H9 (cell line): ENCODE measurements around the gene PIMREG. TPM values are rescaled to one million over a fixed set of nuclear protein-coding genes. Genes with fewer than 3 reads are reported as not detected.

Source experiments
- DNase-seq: peaks from one replicate; pipeline ENCODE4 v3.0.0-alpha.2; 2017
- H2AFZ ChIP-seq: one replicate; pipeline ENCODE4 v1.6.1; 2013; ENCODE audit warnings: mild to moderate bottlenecking, low read length, control low read depth, moderate library complexity
- H2AK5ac ChIP-seq: 2 replicates; pipeline ENCODE4 v1.6.1; 2013; ENCODE audit warnings: low read length, control low read depth, mixed read lengths; ENCODE audit not compliant: insufficient read length
- H2BK120ac ChIP-seq: one replicate; pipeline ENCODE4 v1.6.1; 2013; ENCODE audit warnings: low read depth, mild to moderate bottlenecking, low read length, control low read depth, inconsistent platforms; ENCODE audit not compliant: poor library complexity, severe bottlenecking
- H2BK12ac ChIP-seq: 2 replicates; pipeline ENCODE4 v1.6.1; 2013; ENCODE audit warnings: low read length, control low read depth, mixed read lengths, low read depth; ENCODE audit not compliant: insufficient read length
- H2BK15ac ChIP-seq: 2 replicates; pipeline ENCODE4 v1.6.1; 2013; ENCODE audit warnings: low read depth, low read length, control low read depth
- H2BK20ac ChIP-seq: one replicate; pipeline ENCODE4 v1.6.1; 2013; ENCODE audit warnings: low read depth, mild to moderate bottlenecking, low read length, control low read depth, inconsistent platforms; ENCODE audit not compliant: poor library complexity, severe bottlenecking
- H2BK5ac ChIP-seq: 2 replicates; pipeline ENCODE4 v1.6.1; 2013; ENCODE audit warnings: low read length, control low read depth, mixed read lengths; ENCODE audit not compliant: insufficient read length
- H3K14ac ChIP-seq: 2 replicates; pipeline ENCODE4 v1.6.1; 2013; ENCODE audit warnings: low read length, control low read depth; ENCODE audit not compliant: insufficient read depth
- H3K18ac ChIP-seq: 2 replicates; pipeline ENCODE4 v1.6.1; 2013; ENCODE audit warnings: low read depth, mild to moderate bottlenecking, mixed read lengths, low read length, control low read depth; ENCODE audit not compliant: insufficient read length
- H3K23ac ChIP-seq: 2 replicates; pipeline ENCODE4 v1.6.1; 2013; ENCODE audit warnings: low read length, control low read depth, mixed read lengths, low read depth; ENCODE audit not compliant: insufficient read length
- H3K23me2 ChIP-seq: 2 replicates; pipeline ENCODE4 v1.6.1; 2013; ENCODE audit warnings: low read depth, mild to moderate bottlenecking, mixed read lengths, low read length, control low read depth; ENCODE audit not compliant: insufficient read length, poor library complexity, severe bottlenecking
- H3K27ac ChIP-seq: 2 replicates; pipeline ENCODE4 v1.5.1; 2013; ENCODE audit warnings: low read length, control low read depth, mixed read lengths, low read depth; ENCODE audit not compliant: insufficient read length
- H3K27me3 ChIP-seq: 2 replicates; pipeline ENCODE4 v1.6.1; 2013; ENCODE audit warnings: low read length, control low read depth, inconsistent platforms; ENCODE audit not compliant: insufficient read depth
- H3K4ac ChIP-seq: 2 replicates; pipeline ENCODE4 v1.6.1; 2013; ENCODE audit warnings: low read depth, mild to moderate bottlenecking, control low read depth, inconsistent platforms, low read length, moderate library complexity
- H3K4me1 ChIP-seq: 2 replicates; pipeline ENCODE4 v1.6.1; 2013; ENCODE audit warnings: low read length, control low read depth, inconsistent platforms; ENCODE audit not compliant: insufficient read depth
- H3K4me2 ChIP-seq: 2 replicates; pipeline ENCODE4 v1.6.1; 2013; ENCODE audit warnings: low read length, control low read depth, mixed read lengths; ENCODE audit not compliant: insufficient read length, insufficient read depth
- H3K56ac ChIP-seq: 2 replicates; pipeline ENCODE4 v1.6.1; 2013; ENCODE audit warnings: low read depth, mild to moderate bottlenecking, mixed read lengths, low read length, control low read depth; ENCODE audit not compliant: insufficient read length
- H3K79me1 ChIP-seq: 2 replicates; pipeline ENCODE4 v1.6.1; 2013; ENCODE audit warnings: low read depth, mild to moderate bottlenecking, moderate library complexity, low read length, control low read depth, inconsistent platforms; ENCODE audit not compliant: insufficient read depth, poor library complexity, severe bottlenecking
- H3K79me2 ChIP-seq: 2 replicates; pipeline ENCODE4 v1.6.1; 2013; ENCODE audit warnings: low read length, control low read depth, inconsistent platforms; ENCODE audit not compliant: insufficient read depth
- H3K9ac ChIP-seq: 2 replicates; pipeline ENCODE4 v1.6.1; 2013; ENCODE audit warnings: low read length, control low read depth, mixed read lengths; ENCODE audit not compliant: insufficient read length; ENCODE audit errors: extremely low read depth
- H3K9me3 ChIP-seq: one replicate; pipeline ENCODE4 v1.6.1; 2013; ENCODE audit warnings: low read depth, low read length, inconsistent platforms; ENCODE audit not compliant: control insufficient read depth
- H3T11ph ChIP-seq: one replicate; pipeline ENCODE4 v1.6.1; 2013; ENCODE audit warnings: mild to moderate bottlenecking, low read length, control low read depth, inconsistent platforms
- H4K20me1 ChIP-seq: one replicate; pipeline ENCODE4 v1.6.1; 2013; ENCODE audit not compliant: control insufficient read depth, insufficient read length, insufficient read depth
- H4K5ac ChIP-seq: 2 replicates; pipeline ENCODE4 v1.6.1; 2013; ENCODE audit warnings: low read depth, mild to moderate bottlenecking, mixed read lengths, low read length, control low read depth; ENCODE audit not compliant: insufficient read length
- H4K8ac ChIP-seq: replicated peaks from 2 replicates; pipeline ENCODE4 v1.6.1; 2013; ENCODE audit warnings: low read length, control low read depth, mixed read lengths, low read depth; ENCODE audit not compliant: insufficient read length
- H4K91ac ChIP-seq: 2 replicates; pipeline ENCODE4 v1.6.1; 2013; ENCODE audit warnings: low read depth, mild to moderate bottlenecking, moderate library complexity, mixed read lengths, low read length, control low read depth; ENCODE audit not compliant: insufficient read length
- H3K27ac Mint-ChIP-seq, 3 experiments: 2 replicates in 2 of 3; 3 replicates in 1 of 3; pipeline ENCODE4 v1.8.0; 2020 to 2021; ENCODE audit warnings: mixed read lengths in 3 of 3, mild to moderate bottlenecking in 1 of 3, moderate library complexity in 1 of 3
- H3K27me3 Mint-ChIP-seq: 2 replicates; pipeline ENCODE4 v1.8.0; 2021; ENCODE audit warnings: low read depth, mild to moderate bottlenecking, moderate library complexity, mixed read lengths
- H3K36me3 Mint-ChIP-seq, 3 experiments: 2 replicates in 2 of 3; 3 replicates in 1 of 3; pipeline ENCODE4 v1.8.0; 2020 to 2021; ENCODE audit warnings: low read depth in 3 of 3, mixed read lengths in 3 of 3; ENCODE audit not compliant: insufficient read depth in 1 of 3
- H3K4me1 Mint-ChIP-seq, 2 experiments: 2 replicates each; pipeline ENCODE4 v1.8.0; 2020; ENCODE audit warnings: mixed read lengths in 2 of 2
- H3K4me3 Mint-ChIP-seq, 2 experiments: 2 replicates in 1 of 2; 3 replicates in 1 of 2; pipeline ENCODE4 v1.8.0; 2020 to 2021; ENCODE audit warnings: mild to moderate bottlenecking in 2 of 2, mixed read lengths in 2 of 2, moderate library complexity in 1 of 2
- H3K9me3 Mint-ChIP-seq, 2 experiments: 2 replicates in 1 of 2; 3 replicates in 1 of 2; pipeline ENCODE4 v1.8.0; 2020; ENCODE audit warnings: mild to moderate bottlenecking in 2 of 2, mixed read lengths in 2 of 2, moderate library complexity in 1 of 2
- CTCF ChIP-seq: fragments of 200-600 bp; sonication (generic); conservative IDR thresholded peaks from 3 replicates; pipeline ENCODE4 v1.8.0; 2021; ENCODE audit warnings: antibody characterized with exemption, mild to moderate bottlenecking
- WGBS: extraction: QIAGEN DNeasy Blood & Tissue Kit; methylation state at CpG from one replicate; pipeline ENCODE4 v1.1.7; 2013; ENCODE audit warnings: missing lambda C conversion rate, low lambda C conversion rate, mixed read lengths; ENCODE audit not compliant: insufficient read length; ENCODE audit errors: extremely low coverage; 5-methylcytosine and 5-hydroxymethylcytosine counted together
- total RNA-seq: library from RNA; stranded (reverse); gene quantifications from 2 replicates; pipeline ENCODE4 v1.2.1, GENCODE V29; 2021

PIMREG gene
- total RNA-seq, 1 experiment from 2014 or later = 91.6 TPM

GRCh38 chr17:6475411-6475810 is 31.2 kb downstream of the PIMREG start:
- Histone ChIP-seq H3T11ph (no peak overlapping the region), H3K23me2 (no peaks in the 10 kb centered on the region), H3K27me3 (no peaks in the 10 kb centered on the region), H3K56ac (no peak overlapping the region), H2AK5ac (no peak overlapping the region), H3K79me1 (no peaks in the 10 kb centered on the region), H4K91ac (no peak overlapping the region), H3K4ac (no peak overlapping the region), H4K20me1 (no peaks in the 10 kb centered on the region), H3K4me1 (no peaks in the 10 kb centered on the region), H3K79me2 (no peaks in the 10 kb centered on the region), H2BK20ac (no peak overlapping the region), H2BK120ac (no peak overlapping the region), H4K5ac (no peak overlapping the region), H3K9ac (no peak overlapping the region), H3K23ac (no peak overlapping the region), H4K8ac (no peak overlapping the region), H3K27ac (no peak overlapping the region), H2BK15ac (no peak overlapping the region), H3K14ac (no peak overlapping the region), H2BK12ac (no peak overlapping the region), H2AFZ (no peak overlapping the region), H2BK5ac (no peak overlapping the region), H3K9me3 (no peaks in the 10 kb centered on the region), H3K4me2 (no peak overlapping the region), H3K18ac (no peak overlapping the region)
- no peak overlapping the region for H3K4me3 Mint-ChIP-seq
- WGBS = no CpG with 5 or more reads among the region's 4 CpGs
- peaks cover 30 to 50% of the 10 kb centered on the region in 2 experiments for H3K4me1 Mint-ChIP-seq
- no peak for TF ChIP-seq CTCF
- no peaks in the 10 kb centered on the region; the same call in 1 of the 2 replicates for H3K27me3 Mint-ChIP-seq
- no peaks in the 10 kb centered on the region; a peak in 1 of 7 replicates for H3K36me3 Mint-ChIP-seq
- no peaks in the 10 kb centered on the region for H3K9me3 Mint-ChIP-seq
- H3K27ac Mint-ChIP-seq = peak overlapping the region in 1 of 3 experiments; percentile 88; a peak in 2 of 7 replicates
- DNase-seq = no peak
